DOHH2 (cell line): ENCODE results near the gene RPUSD1.

Experiments used
- CTCF ChIP-seq: fragments of 200-600 bp; sonication (generic); IDR thresholded peaks from one replicate; pipeline ENCODE4 v1.5.1; 2014; ENCODE audit warnings: antibody characterized with exemption, mild to moderate bottlenecking, low read depth, low read length; ENCODE audit not compliant: poor library complexity, severe bottlenecking
- EZH2phosphoT487 ChIP-seq: fragments of 200-600 bp; sonication (generic); IDR thresholded peaks from 2 replicates; pipeline ENCODE4 v1.6.1; 2017; ENCODE audit warnings: borderline replicate concordance, mild to moderate bottlenecking, antibody characterized with exemption, low read length, moderate library complexity, mixed read lengths

DNA sequence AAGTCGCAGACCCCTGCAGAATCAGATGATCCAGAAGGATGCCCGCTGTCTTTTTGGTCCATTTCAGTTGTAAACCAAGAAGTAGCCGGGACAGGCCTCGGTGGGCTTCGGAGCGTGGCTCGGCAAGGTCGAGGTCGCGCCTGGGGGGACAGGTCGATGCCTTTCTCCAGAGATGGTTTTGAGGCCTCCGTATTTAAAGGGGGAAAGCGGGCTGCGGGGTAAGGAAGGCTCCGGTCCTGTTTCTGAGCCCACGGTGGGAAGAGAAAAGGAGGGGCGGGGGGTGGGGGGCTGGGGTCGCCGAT, 19.9 kb upstream of the RPUSD1 start:
- TF ChIP-seq CTCF (no peak), EZH2phosphoT487 (no peak)
